Ovary (tissue), 3 donors: Measurements from ENCODE around the gene RASSF9.

Experiments
- POLR2A ChIP-seq: fragments of 450-650 bp; IDR thresholded peaks from one replicate; pipeline ENCODE4 v1.6.1; 2017; ENCODE audit warnings: antibody characterized with exemption, mild to moderate bottlenecking, moderate library complexity
- TF ChIP-seq, protein P1 (sequence below), 3 donors: fragments of 450-650 bp in 2 of 3; fragments of 200-600 bp in 1 of 3; IDR thresholded peaks; one replicate each; pipeline versions ENCODE4 v1.5.1 to v1.8.0; 2016 to 2022; ENCODE audit warnings: antibody characterized with exemption in 3 of 3, mild to moderate bottlenecking in 1 of 3
- donor health status: DM: no; HTN: no; CAD: no.

GRCh38 chr12:85759623-85760022 lies 76.6 kb downstream of the RASSF9 start:
- TF ChIP-seq, protein P1, sequence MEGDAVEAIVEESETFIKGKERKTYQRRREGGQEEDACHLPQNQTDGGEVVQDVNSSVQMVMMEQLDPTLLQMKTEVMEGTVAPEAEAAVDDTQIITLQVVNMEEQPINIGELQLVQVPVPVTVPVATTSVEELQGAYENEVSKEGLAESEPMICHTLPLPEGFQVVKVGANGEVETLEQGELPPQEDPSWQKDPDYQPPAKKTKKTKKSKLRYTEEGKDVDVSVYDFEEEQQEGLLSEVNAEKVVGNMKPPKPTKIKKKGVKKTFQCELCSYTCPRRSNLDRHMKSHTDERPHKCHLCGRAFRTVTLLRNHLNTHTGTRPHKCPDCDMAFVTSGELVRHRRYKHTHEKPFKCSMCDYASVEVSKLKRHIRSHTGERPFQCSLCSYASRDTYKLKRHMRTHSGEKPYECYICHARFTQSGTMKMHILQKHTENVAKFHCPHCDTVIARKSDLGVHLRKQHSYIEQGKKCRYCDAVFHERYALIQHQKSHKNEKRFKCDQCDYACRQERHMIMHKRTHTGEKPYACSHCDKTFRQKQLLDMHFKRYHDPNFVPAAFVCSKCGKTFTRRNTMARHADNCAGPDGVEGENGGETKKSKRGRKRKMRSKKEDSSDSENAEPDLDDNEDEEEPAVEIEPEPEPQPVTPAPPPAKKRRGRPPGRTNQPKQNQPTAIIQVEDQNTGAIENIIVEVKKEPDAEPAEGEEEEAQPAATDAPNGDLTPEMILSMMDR (IDR thresholded peaks at IDR 0.05) = no peak
- no peak for TF ChIP-seq POLR2A
